Activated T-helper 1 cell treated with anti-CD3 and anti-CD28 coated beads, Interleukin-12 subunit alpha, Interleukin-12 subunit beta, Interleukin-2, Interleukin-4 antibody, amounts not matched to agents 30 ng/mL and 10 ng/mL and 1 ng/mL, durations not matched to agents 14 hours and 24 hours and 36 hours (primary cell): ENCODE results near the gene MN1. TPM values are rescaled to one million over a fixed set of nuclear protein-coding genes. Genes with fewer than 3 reads are reported as not detected.

Experiments
- DNase-seq: peaks from one replicate; pipeline ENCODE4 v3.0.0; 2021; ENCODE audit warnings: low spot score
- H3K27ac Mint-ChIP-seq: one replicate; pipeline ENCODE4 v1.8.0; 2021; ENCODE audit warnings: mild to moderate bottlenecking, mixed read lengths
- H3K27me3 Mint-ChIP-seq: one replicate; pipeline ENCODE4 v1.8.0; 2022; ENCODE audit warnings: mild to moderate bottlenecking, moderate library complexity, mixed read lengths; ENCODE audit not compliant: insufficient read depth
- H3K36me3 Mint-ChIP-seq: one replicate; pipeline ENCODE4 v1.8.0; 2021; ENCODE audit warnings: low read depth, mixed read lengths
- H3K4me1 Mint-ChIP-seq: one replicate; pipeline ENCODE4 v1.8.0; 2021; ENCODE audit warnings: low read depth, mixed read lengths
- H3K4me3 Mint-ChIP-seq: one replicate; pipeline ENCODE4 v1.8.0; 2021; ENCODE audit warnings: mild to moderate bottlenecking, moderate library complexity, mixed read lengths
- H3K9me3 Mint-ChIP-seq: one replicate; pipeline ENCODE4 v1.8.0; 2021; ENCODE audit warnings: mixed read lengths
- intact Hi-C: fragments of 100-400 bp; cut with micrococcal nuclease; formaldehyde crosslinking; loops from one replicate; pipeline ENCODE4 v1.15.1; 2024
- total RNA-seq: library from RNA; stranded (reverse); gene quantifications from 2 replicates; pipeline ENCODE4 v1.2.3, GENCODE V29; 2022

MN1 gene
- total RNA-seq, 1 donor from 2014 or later, result 0.08 TPM

GRCh38 chr22:27792452-27793161 lies 8.9 kb downstream of the MN1 start:
- Mint-ChIP-seq H3K27me3 (peaks cover 3% of the 10 kb centered on the region), H3K9me3 (no peaks in the 10 kb centered on the region), H3K4me3 (no peak overlapping the region), H3K4me1 (no peaks in the 10 kb centered on the region), H3K27ac (no peak overlapping the region), H3K36me3 (no peaks in the 10 kb centered on the region)
- intact Hi-C loops, result no loop called here
- DNase-seq, result no peak

- peaks cover 3% of the 10 kb centered on the region for H3K27me3 Mint-ChIP-seq
- no peaks in the 10 kb centered on the region for H3K4me1 Mint-ChIP-seq
- H3K9me3 Mint-ChIP-seq, result no peaks in the 10 kb centered on the region
- H3K4me3 Mint-ChIP-seq, result no peak overlapping the region
- H3K36me3 Mint-ChIP-seq, result no peaks in the 10 kb centered on the region
- no peak for DNase-seq
- intact Hi-C loops, result no loop called here
- no peak overlapping the region for H3K27ac Mint-ChIP-seq
Observed at GRCh38 chr22:27791859-27792241, 9.7 kb downstream of the MN1 start.

- H3K27ac Mint-ChIP-seq, result no peak overlapping the region
- H3K9me3 Mint-ChIP-seq, result no peaks in the 10 kb centered on the region
- H3K4me1 Mint-ChIP-seq, result no peaks in the 10 kb centered on the region
- intact Hi-C loops, result no loop called here
- H3K4me3 Mint-ChIP-seq, result no peak overlapping the region
- peaks cover 3% of the 10 kb centered on the region for H3K27me3 Mint-ChIP-seq
- H3K36me3 Mint-ChIP-seq, result no peaks in the 10 kb centered on the region
- DNase-seq, result no peak
Observed at GRCh38 chr22:27791159-27791858, 10.2 kb downstream of the MN1 start.

- Mint-ChIP-seq H3K27me3 (peaks cover 3% of the 10 kb centered on the region), H3K27ac (no peak overlapping the region), H3K4me1 (no peaks in the 10 kb centered on the region), H3K4me3 (no peak overlapping the region), H3K36me3 (no peaks in the 10 kb centered on the region), H3K9me3 (no peaks in the 10 kb centered on the region)
- DNase-seq, result no peak
- intact Hi-C loops, result no loop called here
Observed at GRCh38 chr22:27790376-27791158, 11.0 kb downstream of the MN1 start.

- peaks cover 10% of the 10 kb centered on the region for H3K27me3 Mint-ChIP-seq
- no peak for DNase-seq
- H3K9me3 Mint-ChIP-seq, result no peaks in the 10 kb centered on the region
- H3K4me1 Mint-ChIP-seq, result no peaks in the 10 kb centered on the region
- intact Hi-C loops, result no loop called here
- no peak overlapping the region for H3K4me3 Mint-ChIP-seq
- H3K36me3 Mint-ChIP-seq, result no peaks in the 10 kb centered on the region
- no peak overlapping the region for H3K27ac Mint-ChIP-seq
Observed at GRCh38 chr22:27788500-27789288, 12.9 kb downstream of the MN1 start.

GRCh38 chr22:27786965-27787364 lies 14.6 kb downstream of the MN1 start:
- no peak overlapping the region for H3K27ac Mint-ChIP-seq
- no peaks in the 10 kb centered on the region for H3K9me3 Mint-ChIP-seq
- peaks cover 10% of the 10 kb centered on the region for H3K27me3 Mint-ChIP-seq
- H3K4me3 Mint-ChIP-seq, result no peak overlapping the region
- no peaks in the 10 kb centered on the region for H3K4me1 Mint-ChIP-seq
- intact Hi-C loops, result no loop called here
- no peaks in the 10 kb centered on the region for H3K36me3 Mint-ChIP-seq
- DNase-seq, result no peak

GRCh38 chr22:27786291-27786932 lies 15.1 kb downstream of the MN1 start:
- no peak for DNase-seq
- Mint-ChIP-seq H3K9me3 (no peaks in the 10 kb centered on the region), H3K4me1 (no peaks in the 10 kb centered on the region), H3K27me3 (peaks cover 10% of the 10 kb centered on the region), H3K36me3 (no peaks in the 10 kb centered on the region), H3K27ac (no peak overlapping the region), H3K4me3 (no peak overlapping the region)
- intact Hi-C loops, result no loop called here

GRCh38 chr22:27785831-27786230 lies 15.7 kb downstream of the MN1 start:
- H3K4me3 Mint-ChIP-seq, result no peak overlapping the region
- no peaks in the 10 kb centered on the region for H3K9me3 Mint-ChIP-seq
- no peaks in the 10 kb centered on the region for H3K4me1 Mint-ChIP-seq
- no peaks in the 10 kb centered on the region for H3K36me3 Mint-ChIP-seq
- H3K27me3 Mint-ChIP-seq, result peaks cover 10% of the 10 kb centered on the region
- intact Hi-C loops, result no loop called here
- no peak overlapping the region for H3K27ac Mint-ChIP-seq
- DNase-seq, result no peak

GRCh38 chr22:27784120-27784475 lies 17.5 kb downstream of the MN1 start:
- Mint-ChIP-seq H3K9me3 (no peaks in the 10 kb centered on the region), H3K4me1 (no peaks in the 10 kb centered on the region), H3K27me3 (peaks cover 8% of the 10 kb centered on the region), H3K27ac (no peak overlapping the region), H3K4me3 (no peak overlapping the region), H3K36me3 (no peaks in the 10 kb centered on the region)
- DNase-seq, result no peak
- intact Hi-C loops, result no loop called here

- intact Hi-C loops, result no loop called here
- H3K4me1 Mint-ChIP-seq, result no peaks in the 10 kb centered on the region
- no peaks in the 10 kb centered on the region for H3K9me3 Mint-ChIP-seq
- peaks cover 7% of the 10 kb centered on the region for H3K27me3 Mint-ChIP-seq
- no peaks in the 10 kb centered on the region for H3K36me3 Mint-ChIP-seq
- no peak overlapping the region for H3K4me3 Mint-ChIP-seq
- DNase-seq, result no peak
- H3K27ac Mint-ChIP-seq, result no peak overlapping the region
Observed at GRCh38 chr22:27783436-27784119, 18.0 kb downstream of the MN1 start.

- H3K4me1 Mint-ChIP-seq, result no peaks in the 10 kb centered on the region
- no peak overlapping the region for H3K4me3 Mint-ChIP-seq
- DNase-seq, result no peak
- no peaks in the 10 kb centered on the region for H3K9me3 Mint-ChIP-seq
- H3K27me3 Mint-ChIP-seq, result peaks cover 7% of the 10 kb centered on the region
- H3K27ac Mint-ChIP-seq, result no peak overlapping the region
- intact Hi-C loops, result no loop called here
- no peaks in the 10 kb centered on the region for H3K36me3 Mint-ChIP-seq
Observed at GRCh38 chr22:27782088-27782487, 19.5 kb downstream of the MN1 start.

GRCh38 chr22:27780161-27780575 lies 21.4 kb downstream of the MN1 start:
- Mint-ChIP-seq H3K4me3 (no peak overlapping the region), H3K27me3 (peaks cover 13% of the 10 kb centered on the region), H3K4me1 (no peaks in the 10 kb centered on the region), H3K27ac (no peak overlapping the region), H3K9me3 (no peaks in the 10 kb centered on the region), H3K36me3 (no peaks in the 10 kb centered on the region)
- intact Hi-C loops, result no loop called here
- DNase-seq, result no peak
